SU-DHL-6 (cell line): ENCODE measurements around the gene TADA1.
A peak's percentile ranks its signal among the peaks of the same experiment; 100 is the strongest.

Experiments used
- H2AFZ ChIP-seq: fragments of 200-600 bp; sonication (generic); 2 replicates; pipeline ENCODE4 v1.6.1; 2014; ENCODE audit warnings: low read depth, mild to moderate bottlenecking, moderate library complexity, mixed read lengths, antibody characterized with exemption, low read length; ENCODE audit not compliant: severe bottlenecking
- H3F3A ChIP-seq: fragments of 200-600 bp; shearing (Covaris generic); 2 replicates; pipeline ENCODE4 v1.6.0; 2016; ENCODE audit warnings: antibody characterized with exemption, mild to moderate bottlenecking; ENCODE audit not compliant: insufficient read depth
- H3K27ac ChIP-seq: fragments of 200-600 bp; sonication (generic); 2 replicates; pipeline ENCODE4 v1.5.1; 2016; ENCODE audit warnings: low read depth, mild to moderate bottlenecking, low read length, moderate library complexity, mixed read lengths
- H3K27me3 ChIP-seq: fragments of 200-600 bp; sonication (generic), shearing (Covaris generic); 2 replicates; pipeline ENCODE4 v1.6.0; 2014; ENCODE audit warnings: mild to moderate bottlenecking, low read length
- H3K36me3 ChIP-seq: fragments of 200-600 bp; sonication (generic); 2 replicates; pipeline ENCODE4 v1.6.1; 2014; ENCODE audit warnings: mild to moderate bottlenecking, low read length, mixed read lengths
- H3K4me2 ChIP-seq: fragments of 300-600, 200-600 bp; shearing (Covaris generic), sonication (generic); 2 replicates; pipeline ENCODE4 v1.6.0; 2014; ENCODE audit warnings: low read length, low read depth, mild to moderate bottlenecking; ENCODE audit not compliant: poor library complexity, severe bottlenecking
- H3K4me3 ChIP-seq: fragments of 200-600 bp; sonication (generic); 2 replicates; pipeline ENCODE4 v1.5.1; 2014; ENCODE audit warnings: antibody characterized with exemption, low read length, mild to moderate bottlenecking, mixed read lengths; ENCODE audit not compliant: insufficient read depth, poor library complexity, severe bottlenecking
- H3K79me2 ChIP-seq: fragments of 200-600 bp; sonication (generic); 2 replicates; pipeline ENCODE4 v1.6.1; 2014; ENCODE audit warnings: mild to moderate bottlenecking, low read length, moderate library complexity; ENCODE audit not compliant: insufficient read depth
- H3K9ac ChIP-seq: fragments of 200-600 bp; sonication (generic); 2 replicates; pipeline ENCODE4 v1.7.0; 2014; ENCODE audit warnings: mild to moderate bottlenecking, low read length
- H3K9me2 ChIP-seq: fragments of 200-600 bp; sonication (generic); replicated peaks from 2 replicates; pipeline ENCODE4 v1.6.1; 2014; ENCODE audit warnings: low read length; ENCODE audit not compliant: insufficient read depth
- H3K9me3 ChIP-seq: fragments of 200-600 bp; sonication (generic); 2 replicates; pipeline ENCODE4 v1.6.1; 2014; ENCODE audit warnings: low read length, mixed read lengths; ENCODE audit not compliant: insufficient read depth
- H4K20me1 ChIP-seq: fragments of 200-600 bp; sonication (generic); 2 replicates; pipeline ENCODE4 v1.6.1; 2014; ENCODE audit warnings: low read depth, mild to moderate bottlenecking, antibody characterized with exemption, low read length, moderate library complexity, mixed read lengths
- CTCF ChIP-seq: fragments of 200-600 bp; sonication (generic); IDR thresholded peaks from one replicate; pipeline ENCODE4 v1.5.1; 2017; ENCODE audit warnings: antibody characterized with exemption, mild to moderate bottlenecking, low read length, moderate library complexity; ENCODE audit not compliant: insufficient read depth, poor library complexity, severe bottlenecking
- EZH2phosphoT487 ChIP-seq: fragments of 200-600 bp; sonication (generic), shearing (Covaris generic); conservative IDR thresholded peaks from 2 replicates; pipeline ENCODE4 v1.6.1; 2018; ENCODE audit warnings: mild to moderate bottlenecking, antibody characterized with exemption, low read length, moderate library complexity, mixed read lengths

Gene TADA1, protein sequence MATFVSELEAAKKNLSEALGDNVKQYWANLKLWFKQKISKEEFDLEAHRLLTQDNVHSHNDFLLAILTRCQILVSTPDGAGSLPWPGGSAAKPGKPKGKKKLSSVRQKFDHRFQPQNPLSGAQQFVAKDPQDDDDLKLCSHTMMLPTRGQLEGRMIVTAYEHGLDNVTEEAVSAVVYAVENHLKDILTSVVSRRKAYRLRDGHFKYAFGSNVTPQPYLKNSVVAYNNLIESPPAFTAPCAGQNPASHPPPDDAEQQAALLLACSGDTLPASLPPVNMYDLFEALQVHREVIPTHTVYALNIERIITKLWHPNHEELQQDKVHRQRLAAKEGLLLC

DNA sequence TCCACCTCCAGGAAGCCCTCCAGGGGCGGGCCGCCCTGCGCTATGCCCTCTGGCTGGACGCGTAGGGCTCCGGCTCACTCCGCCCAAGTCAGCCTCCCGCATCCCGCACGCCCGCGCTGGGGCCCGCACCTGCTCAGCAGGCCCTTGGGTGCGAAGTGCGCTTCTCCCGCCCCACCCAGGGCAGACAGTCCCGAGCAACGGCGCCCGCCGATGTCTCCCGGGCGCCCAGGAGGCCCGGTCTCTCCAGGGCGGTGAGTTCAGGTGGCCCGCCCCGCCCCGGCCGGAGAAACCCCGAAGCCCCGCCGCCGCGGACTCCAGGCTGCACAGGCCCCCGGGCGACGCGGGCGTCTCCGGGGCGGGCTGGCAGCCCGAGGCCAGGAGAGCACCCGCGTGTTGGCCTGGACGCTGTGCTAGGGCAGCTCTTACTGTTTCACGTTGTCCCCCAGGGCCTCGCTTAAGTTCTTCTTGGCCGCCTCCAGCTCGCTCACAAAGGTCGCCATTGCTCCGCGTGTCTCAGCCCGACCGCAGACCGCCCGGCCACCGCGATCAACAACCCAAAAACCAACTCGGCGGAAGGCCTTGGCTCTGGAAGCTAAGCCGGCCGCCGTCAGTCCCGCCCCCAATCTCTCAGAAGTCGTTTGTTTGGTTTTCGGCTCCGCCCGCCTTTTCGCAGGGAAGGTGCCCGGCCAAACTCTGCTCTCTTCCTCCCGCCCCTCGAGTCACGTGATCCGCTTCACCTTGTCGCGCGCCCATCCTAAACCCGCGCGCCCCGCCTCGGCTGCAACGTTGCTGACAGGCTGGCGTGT lies at the start of gene TADA1:
TADA1 (minus strand) TSS at position 531 of the 806 bp plus-strand sequence; CDS start at position 500, 31 bp downstream.
- no peaks in the 10 kb centered on the region for H3F3A ChIP-seq
- peaks cover 48% of the 10 kb centered on the region for H3K79me2 ChIP-seq
- H3K9ac ChIP-seq: peak within 1 kb of the TSS; percentile 82
- H3K4me3 ChIP-seq: peak within 1 kb of the TSS; percentile 72
- H3K27ac ChIP-seq: peak within 1 kb of the TSS; percentile 73
- H3K9me3 ChIP-seq: no peaks in the 10 kb centered on the region
- no peaks in the 10 kb centered on the region for H3K9me2 ChIP-seq
- no peak for TF ChIP-seq CTCF
- TF ChIP-seq EZH2phosphoT487: no peak
- H3K27me3 ChIP-seq: no peaks in the 10 kb centered on the region
- no peaks in the 10 kb centered on the region for H4K20me1 ChIP-seq
- peak within 1 kb of the TSS; percentile 96 for H2AFZ ChIP-seq
- H3K4me2 ChIP-seq: peak within 1 kb of the TSS; percentile 98
- no peaks in the 10 kb centered on the region for H3K36me3 ChIP-seq

DNA sequence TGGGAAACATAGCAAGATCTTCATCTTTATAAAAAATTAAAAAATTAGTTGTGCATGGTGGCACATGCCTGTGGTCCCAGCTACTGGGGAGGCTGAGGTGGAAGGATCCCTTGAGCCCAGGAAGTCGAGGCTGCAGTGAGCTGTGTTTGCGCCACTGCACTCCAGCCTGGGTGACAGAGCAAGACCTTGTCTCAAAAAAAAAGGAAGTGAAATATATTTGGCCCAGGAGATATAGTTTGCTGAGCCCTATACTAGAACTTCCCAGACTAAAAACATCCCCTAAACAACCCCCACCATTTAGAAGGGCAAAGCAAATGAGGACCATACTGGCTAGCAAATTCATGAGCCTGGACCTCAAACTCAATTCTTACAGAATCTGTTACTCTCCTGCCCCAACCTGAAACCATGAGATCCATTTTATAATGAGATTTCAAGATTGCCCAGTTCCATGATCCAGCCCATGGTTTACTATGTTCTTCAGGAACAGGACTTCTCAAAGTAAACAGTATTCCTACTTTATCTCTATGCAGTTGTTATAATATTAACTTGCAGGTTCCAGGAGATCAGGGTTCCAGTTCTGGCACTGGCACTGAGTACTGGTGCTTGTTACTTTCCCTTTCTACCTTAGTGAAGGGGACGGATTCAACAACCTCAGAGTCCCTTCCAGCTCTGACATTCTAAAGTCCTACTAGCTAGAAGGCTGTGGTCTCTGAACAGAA lies 48.9 kb upstream of the TADA1 start:
- Histone ChIP-seq H3K9ac (no peak overlapping the region), H3K9me3 (no peaks in the 10 kb centered on the region), H3K9me2 (no peaks in the 10 kb centered on the region), H3K4me3 (no peak overlapping the region), H3K27me3 (no peaks in the 10 kb centered on the region), H3K27ac (no peak overlapping the region), H3K79me2 (no peaks in the 10 kb centered on the region), H2AFZ (no peak overlapping the region), H3F3A (no peaks in the 10 kb centered on the region), H3K36me3 (no peaks in the 10 kb centered on the region), H4K20me1 (no peaks in the 10 kb centered on the region), H3K4me2 (no peak overlapping the region)
- TF ChIP-seq EZH2phosphoT487 (no peak), CTCF (no peak)

DNA sequence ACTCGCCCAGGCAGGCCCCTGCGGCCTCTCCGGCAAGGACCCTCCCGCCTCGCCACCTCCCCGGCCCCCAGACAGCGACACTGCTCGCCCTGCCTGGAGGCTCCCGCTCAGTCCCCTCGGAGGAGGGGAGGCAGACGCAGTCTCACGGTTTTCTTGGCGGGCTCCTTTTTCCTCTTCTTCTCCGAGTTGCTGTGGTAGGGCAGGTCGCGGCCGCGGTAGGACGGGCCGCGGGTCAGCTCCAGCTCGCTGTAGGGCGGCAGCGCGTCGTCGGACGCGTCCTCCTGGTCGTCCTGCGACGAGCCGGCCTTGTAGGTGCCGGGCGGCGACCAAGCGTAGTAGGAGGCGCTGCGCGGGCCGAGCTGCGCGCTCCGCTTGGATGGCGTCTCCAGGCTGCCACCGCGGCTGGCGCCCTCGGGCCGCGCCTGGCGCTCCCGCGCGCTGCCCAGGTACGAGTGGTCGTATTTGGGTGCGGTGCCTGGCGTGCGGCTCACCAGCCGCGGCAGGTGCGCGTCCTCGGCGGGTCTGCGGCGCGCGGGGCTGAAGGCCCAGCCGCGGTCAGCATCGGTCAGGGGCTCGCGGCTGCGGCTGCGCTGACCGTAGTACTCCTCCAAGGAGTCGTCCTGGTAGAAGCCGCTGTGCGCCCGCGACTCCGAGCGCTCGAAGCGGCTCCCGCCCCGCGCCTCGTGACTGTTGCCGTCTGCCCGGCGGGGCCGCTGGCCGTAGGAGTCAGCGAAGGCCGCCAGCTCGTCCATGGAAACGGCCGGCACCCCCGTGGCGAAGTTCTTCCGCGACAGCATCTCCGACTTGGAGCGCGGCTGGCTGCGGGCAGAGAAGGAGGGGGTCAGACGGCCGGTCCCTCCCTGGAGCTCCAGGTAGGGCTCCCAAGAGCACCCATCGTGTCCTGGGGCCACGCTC lies 44.8 kb upstream of the TADA1 start:
- H3K9me2 ChIP-seq: no peaks in the 10 kb centered on the region
- no peak overlapping the region for H3K4me2 ChIP-seq
- H4K20me1 ChIP-seq: no peaks in the 10 kb centered on the region
- no peak overlapping the region for H2AFZ ChIP-seq
- H3K9me3 ChIP-seq: no peaks in the 10 kb centered on the region
- H3K4me3 ChIP-seq: no peak overlapping the region
- H3F3A ChIP-seq: no peaks in the 10 kb centered on the region
- no peak overlapping the region for H3K9ac ChIP-seq
- H3K36me3 ChIP-seq: no peaks in the 10 kb centered on the region
- no peak overlapping the region for H3K27ac ChIP-seq
- H3K79me2 ChIP-seq: no peaks in the 10 kb centered on the region
- H3K27me3 ChIP-seq: no peaks in the 10 kb centered on the region
- TF ChIP-seq EZH2phosphoT487: no peak
- TF ChIP-seq CTCF: no peak
